Measurements from ENCODE around the gene MEIS2.

The MEIS2 gene

DNA sequence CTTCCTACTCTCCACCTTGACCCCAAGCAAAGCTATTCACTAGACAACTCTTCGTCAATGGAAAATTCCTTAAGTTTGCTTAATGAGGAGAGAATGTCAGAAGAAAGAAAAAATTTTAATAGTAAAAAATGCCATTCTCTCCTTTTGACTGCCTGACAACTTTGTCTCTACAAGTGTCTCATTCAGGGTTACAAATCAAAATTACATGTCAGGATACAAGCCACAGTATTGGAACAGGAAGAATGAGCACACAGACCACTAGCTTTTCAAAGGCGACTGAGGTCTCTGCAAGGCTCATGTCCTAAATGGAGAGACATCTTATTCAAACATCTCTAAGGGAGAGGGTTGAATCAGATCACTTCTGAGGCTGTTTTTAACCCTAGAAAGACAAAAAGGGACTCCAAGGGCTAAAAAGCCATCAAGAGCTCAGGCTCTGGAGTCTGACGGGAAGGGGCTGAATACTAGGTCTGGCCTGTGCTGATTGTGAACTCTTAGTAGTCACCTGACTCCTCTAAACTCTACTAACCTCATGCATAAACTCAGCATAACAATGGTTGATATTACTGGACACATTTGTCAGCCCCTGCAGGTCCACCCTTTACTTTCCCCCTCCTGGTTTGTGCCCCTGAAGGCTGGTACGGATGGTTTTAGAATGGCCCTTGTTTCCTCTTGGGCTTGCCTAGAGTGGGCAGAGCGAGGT is 12.8 kb upstream of the MEIS2 start:
- DNase-seq (ENCODE audit: low read depth): no peak

GRCh38 chr15:37112171-37112570 is 11.8 kb upstream of the MEIS2 start:
- no peak for DNase-seq (ENCODE audit: low read depth)

DNA sequence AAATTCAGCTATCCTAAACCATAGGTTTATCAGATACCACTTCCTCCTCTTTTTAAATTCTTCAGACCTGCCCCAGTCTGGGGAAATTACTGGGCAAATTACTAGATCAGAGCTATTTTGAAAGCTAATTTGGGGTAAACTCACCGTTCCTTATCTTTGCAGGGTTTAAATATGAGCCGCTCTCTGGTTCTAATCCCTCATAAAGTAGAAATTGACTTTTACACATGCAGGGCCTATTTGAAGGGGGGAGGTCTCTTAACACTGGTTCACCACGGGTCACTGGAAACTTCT is 11.0 kb upstream of the MEIS2 start:
- no peak for DNase-seq (ENCODE audit: low read depth)

DNA sequence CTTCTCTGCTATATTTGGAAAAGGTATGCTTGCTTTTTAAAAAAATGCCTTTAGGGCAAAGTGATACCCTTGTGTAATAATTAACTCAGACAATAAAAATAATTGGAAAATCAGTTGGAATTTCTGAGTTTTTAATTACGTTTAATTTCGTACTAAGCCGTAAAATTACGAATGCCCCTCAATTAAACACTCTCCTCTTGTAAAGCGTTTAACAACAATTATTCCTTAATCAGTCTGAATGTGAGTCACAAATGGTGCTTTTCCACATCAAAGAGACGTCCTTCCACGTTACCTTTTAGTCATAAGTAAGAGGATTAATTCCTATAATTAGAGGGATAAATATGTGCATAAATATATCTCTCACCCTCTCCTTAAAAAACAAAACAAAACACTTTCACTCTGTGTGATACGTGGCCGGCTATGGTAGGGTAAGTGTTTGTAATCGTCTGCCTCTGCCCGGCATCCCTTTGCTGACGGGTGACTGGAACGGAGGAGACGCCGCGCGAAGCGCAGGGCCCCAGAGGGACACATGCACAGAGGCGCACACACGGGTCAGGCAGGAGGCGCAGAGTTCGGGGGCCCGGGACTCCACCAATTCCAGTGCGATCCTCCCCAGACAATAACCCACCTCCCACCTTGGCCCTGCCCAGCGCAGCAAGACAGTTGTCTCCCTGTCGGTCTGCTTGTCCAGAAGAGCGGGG is 9.7 kb upstream of the MEIS2 start:
- no peak for DNase-seq (ENCODE audit: low read depth)

GRCh38 chr15:37109168-37109871 is 9.0 kb upstream of the MEIS2 start:
- DNase-seq (ENCODE audit: low read depth): no peak

DNA sequence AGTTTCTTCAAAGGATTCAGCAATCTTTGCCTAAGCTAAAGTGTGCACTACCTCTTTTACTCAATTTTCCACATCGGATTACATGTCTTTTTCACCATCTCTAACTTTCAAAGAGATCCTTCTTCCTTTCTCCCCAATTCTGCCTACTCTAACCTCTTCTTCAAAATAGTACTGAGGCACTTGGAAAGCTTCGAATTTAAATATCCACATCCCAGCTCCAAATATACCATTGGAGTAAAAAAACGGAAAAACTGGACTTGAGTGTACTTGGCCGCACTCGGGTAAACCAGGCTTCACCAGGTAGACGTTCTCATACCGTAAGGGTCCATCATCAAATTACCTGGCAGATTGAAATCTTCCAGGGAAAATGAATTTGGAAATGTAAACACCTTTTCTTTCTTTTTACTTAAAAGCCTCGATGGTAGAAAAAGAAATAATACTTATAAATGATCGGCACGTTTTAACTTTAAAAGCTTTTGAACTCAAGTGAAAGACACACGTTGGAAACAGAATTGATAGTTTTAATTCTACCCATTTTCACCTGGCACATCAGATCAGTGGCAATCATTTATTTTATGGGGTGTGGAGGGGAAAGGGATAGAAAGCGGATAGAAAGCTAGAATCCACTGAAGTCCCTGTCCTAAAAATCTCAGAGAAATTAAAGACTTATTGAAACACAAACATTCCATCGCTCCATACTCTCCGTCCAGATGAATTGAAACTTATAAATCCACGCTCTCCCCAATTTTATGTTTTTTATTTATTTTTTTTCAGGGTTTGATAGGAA is 8.2 kb upstream of the MEIS2 start:
- DNase-seq (ENCODE audit: low read depth): no peak

GRCh38 chr15:37107744-37108380 is 7.5 kb upstream of the MEIS2 start:
- no peak for DNase-seq (ENCODE audit: low read depth)

DNA sequence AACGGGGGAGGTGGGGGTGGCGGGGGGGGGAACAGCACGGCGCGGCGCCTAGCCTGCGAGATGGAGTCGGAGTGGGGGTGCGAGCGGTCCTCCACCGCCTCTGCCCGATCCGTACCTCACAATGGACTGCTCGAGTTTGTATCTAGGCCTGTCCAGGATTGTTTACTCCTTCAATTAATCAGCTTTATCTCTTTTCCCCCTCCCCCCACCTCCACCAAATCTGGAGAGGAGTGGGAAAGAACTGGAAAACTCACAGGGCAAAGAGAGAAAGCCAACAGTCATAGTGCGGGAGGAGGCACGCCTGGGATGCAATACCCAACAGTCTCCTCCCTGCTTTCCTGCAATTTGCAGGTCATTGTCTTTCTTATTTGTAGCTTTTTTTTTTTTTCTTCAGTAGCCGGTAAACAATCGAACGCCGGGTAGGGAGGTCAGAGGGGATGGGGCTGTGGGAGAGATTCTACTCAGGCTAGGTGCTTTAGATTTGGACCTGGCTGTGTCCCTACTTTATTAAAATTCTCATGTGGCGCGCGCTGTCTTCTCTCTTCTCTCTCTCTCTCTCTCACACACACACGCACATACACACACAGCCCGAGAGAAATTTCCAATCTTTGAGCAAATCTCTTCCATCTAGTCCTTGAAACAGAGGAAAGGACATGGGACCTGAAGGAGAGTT is 6.9 kb upstream of the MEIS2 start:
- no peak for DNase-seq (ENCODE audit: low read depth)

GRCh38 chr15:37106490-37107001 is 6.2 kb upstream of the MEIS2 start:
- no peak for DNase-seq (ENCODE audit: low read depth)

DNA sequence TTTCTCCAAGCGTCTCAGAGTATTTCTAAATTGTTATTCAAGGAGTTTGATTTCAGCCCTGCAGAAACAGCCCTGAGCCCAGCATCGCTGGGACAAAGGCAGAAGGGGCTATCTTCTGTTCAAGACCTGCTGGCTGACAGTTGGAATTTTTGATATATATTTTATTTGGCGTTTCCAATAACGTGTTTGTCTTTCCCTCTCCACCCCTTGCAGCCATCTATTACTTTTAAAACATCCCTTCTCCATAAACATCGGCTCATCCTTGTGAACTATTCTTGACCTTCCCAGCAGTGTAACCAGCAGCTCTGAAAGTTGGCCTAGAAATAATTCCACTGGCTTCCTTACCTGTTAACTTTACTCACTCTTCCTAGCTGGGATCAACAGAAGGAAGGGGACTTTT is 5.5 kb upstream of the MEIS2 start:
- DNase-seq (ENCODE audit: low read depth): no peak

DNA sequence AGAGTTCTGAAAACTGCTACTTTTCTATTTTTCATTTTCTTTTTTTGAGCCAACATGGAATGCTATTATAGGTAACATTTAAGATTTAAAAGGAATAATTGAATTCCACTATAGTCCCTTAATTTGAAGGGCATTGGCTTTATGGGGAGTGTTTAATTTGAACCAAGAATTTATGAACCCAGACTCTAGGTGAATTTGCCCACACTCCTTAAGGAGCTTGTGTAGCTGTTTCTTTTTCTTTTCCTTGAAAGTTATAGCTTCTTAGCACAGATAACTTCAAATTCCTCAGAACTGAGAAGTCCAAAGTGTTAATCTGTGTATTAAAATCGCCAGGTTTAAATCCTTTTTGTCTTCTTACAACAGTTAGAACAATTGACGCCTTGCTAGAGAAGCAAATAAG is 4.7 kb upstream of the MEIS2 start:
- no peak for DNase-seq (ENCODE audit: low read depth)

GRCh38 chr15:37104424-37104981 is 4.2 kb upstream of the MEIS2 start:
- no peak for DNase-seq (ENCODE audit: low read depth)

- DNase-seq (ENCODE audit: low read depth): no peak
These were observed 3.4 kb upstream of the MEIS2 start for GRCh38 chr15:37103475-37104423.

DNA sequence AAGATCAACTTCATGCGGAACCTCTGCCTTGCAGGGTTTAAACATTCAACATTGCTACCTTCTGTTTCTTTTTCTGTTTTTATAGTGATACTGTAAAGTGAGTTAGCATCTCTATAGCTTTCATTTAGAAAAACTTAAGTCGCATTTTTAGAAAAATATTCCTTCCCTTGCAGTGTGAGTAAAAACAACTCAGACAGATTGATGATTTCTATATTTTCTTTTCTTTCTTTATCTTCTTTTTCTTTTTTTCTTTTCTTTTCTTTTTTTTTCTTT is 2.8 kb upstream of the MEIS2 start:
- DNase-seq (ENCODE audit: low read depth): no peak

DNA sequence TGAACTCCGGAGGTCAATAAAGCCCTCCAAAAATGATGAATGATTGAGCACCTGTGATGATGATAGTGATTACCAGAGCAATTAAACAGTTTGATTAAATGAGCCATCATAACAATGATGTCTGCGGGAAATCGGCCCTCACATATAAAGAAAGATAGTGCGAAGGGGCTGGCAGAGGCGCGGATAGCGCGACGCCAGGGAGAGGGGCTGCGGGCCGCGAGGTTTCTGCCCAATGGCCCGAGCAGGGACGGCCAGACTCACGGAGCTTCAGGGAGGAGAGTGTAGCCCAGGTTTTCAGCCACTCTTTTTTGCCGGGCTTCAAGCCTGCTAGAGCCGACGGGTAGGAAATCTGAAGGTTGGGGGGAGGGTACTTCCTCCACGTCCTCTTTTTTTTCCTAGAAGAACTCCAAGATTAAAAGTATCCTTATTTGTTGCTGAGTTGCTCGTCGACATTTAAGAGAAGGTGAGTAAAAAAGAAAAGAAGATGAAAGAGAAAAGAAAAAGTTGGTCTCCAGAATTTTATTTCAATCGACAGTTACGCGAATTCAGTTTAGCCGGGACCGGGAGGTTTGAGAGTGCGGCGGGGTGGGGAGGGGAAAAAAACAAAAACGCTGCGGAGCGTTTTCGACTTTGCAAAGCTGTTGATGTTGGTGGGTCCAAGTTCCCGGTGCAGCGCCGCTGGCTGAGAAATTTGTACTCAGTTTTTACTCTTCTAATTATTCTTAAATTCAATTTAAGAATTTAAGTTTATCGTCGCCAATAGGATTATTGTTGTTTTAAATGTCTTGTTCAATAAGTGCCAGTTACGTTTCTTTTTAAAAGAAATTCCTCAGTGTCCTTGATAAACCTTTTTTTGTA is 2.2 kb upstream of the MEIS2 start:
- no peak for DNase-seq (ENCODE audit: low read depth)

GRCh38 chr15:37101980-37102304 is 1.6 kb upstream of the MEIS2 start:
- no peak for DNase-seq (ENCODE audit: low read depth)

DNA sequence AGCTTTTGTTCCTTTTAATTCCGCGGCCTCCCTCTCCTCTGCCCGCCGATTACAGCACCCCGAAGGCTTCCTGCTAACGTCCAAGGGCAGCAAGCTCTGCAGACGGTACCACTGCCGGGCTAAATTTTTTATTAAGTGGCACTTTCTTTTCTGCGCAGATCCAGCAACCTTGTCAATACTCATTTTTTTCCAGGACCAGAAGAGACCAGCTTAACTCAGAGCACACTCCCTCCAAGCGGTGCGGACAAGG is 542 bp upstream of the MEIS2 start:
- DNase-seq (ENCODE audit: low read depth): no peak

GRCh38 chr15:37099319-37100108 is 835 bp downstream of the MEIS2 start:
- DNase-seq (ENCODE audit: low read depth): no peak

All from activated gamma-delta T cell treated with anti-CD3 and anti-CD28 coated beads, Interleukin-2, amount 50 U/mL, for 16 hours (primary cell).